Measurements from ENCODE around the gene ZNRD2. TPM values are rescaled to one million over a fixed set of nuclear protein-coding genes. Genes with fewer than 3 reads are reported as not detected.

ZNRD2 gene
- total and polyA plus RNA-seq, 8 donors = 21.7 to 55.7 (median 50.0) TPM

- intact Hi-C loops (cut with DNase I) = loop anchor here in 1 of 2 donors (10.0 kb wide), 1 partner anchor 52 kb away; the partner anchor contains the start of gene KCNK7
Observed at GRCh38 chr11:65542738-65543390, 27.4 kb upstream of the ZNRD2 start.

DNA sequence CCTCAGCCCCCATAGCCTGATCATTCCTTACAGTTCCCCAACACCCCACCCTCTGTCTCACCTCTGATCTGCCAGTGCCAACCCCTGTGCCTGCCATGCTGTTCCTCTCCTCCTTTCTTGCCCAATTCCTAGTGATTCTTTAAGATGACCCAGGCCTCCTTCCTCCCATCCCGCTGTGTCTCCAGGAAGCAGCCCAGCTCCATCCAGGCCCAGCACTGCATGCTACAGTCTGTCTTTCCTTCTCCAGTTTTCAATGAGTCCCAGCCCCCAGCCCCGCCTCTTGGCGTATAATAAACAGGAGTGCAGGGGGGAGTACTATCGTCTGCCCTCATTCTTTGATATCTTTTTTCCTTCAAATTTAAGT, 24.4 kb upstream of the ZNRD2 start:
- no peak for TF ChIP-seq CTCF (IDR thresholded peaks at IDR 0.05)
- ATAC-seq (no peak), DNase-seq (no peak)
- Histone ChIP-seq H3K4me1 (peaks cover 13 to 30% of the 10 kb centered on the region in 2 donors), H3K36me3 (no peaks in the 10 kb centered on the region), H3K4me3 (peak overlapping the region in 1 of 2 donors; percentile 53), H3K27ac (peak overlapping the region; percentile 48 to 61), H3K27me3 (no peaks in the 10 kb centered on the region), H3K9me3 (no peaks in the 10 kb centered on the region)
- intact Hi-C loops (cut with DNase I) = loop anchor here in 1 of 2 donors (10.0 kb wide), 1 partner anchor 49 kb away; the partner anchor contains the start of gene KCNK7

More at GRCh38 chr11:65542738-65543390, 27.4 kb upstream of the ZNRD2 start:
- H3K4me3 ChIP-seq = no peak overlapping the region
- H3K27me3 ChIP-seq = no peaks in the 10 kb centered on the region
- no peaks in the 10 kb centered on the region for H3K9me3 ChIP-seq
- no peak for DNase-seq
- H3K27ac ChIP-seq = no peak overlapping the region
- H3K4me1 ChIP-seq = peaks cover 13 to 47% of the 10 kb centered on the region in 2 donors
- TF ChIP-seq CTCF (IDR thresholded peaks at IDR 0.05) = no peak
- H3K36me3 ChIP-seq = peaks cover 0 to 19% of the 10 kb centered on the region in 2 donors
- no peak for ATAC-seq

- H3K36me3 ChIP-seq = no peaks in the 10 kb centered on the region
- ATAC-seq (peak; percentile 93), DNase-seq (peak in 3 of 4 donors; percentile 74 to 100 (median 95))
- peaks cover 8 to 27% of the 10 kb centered on the region in 2 donors for H3K4me1 ChIP-seq
- peak overlapping the region; percentile 48 to 61 for H3K27ac ChIP-seq
- H3K27me3 ChIP-seq = no peaks in the 10 kb centered on the region
- no peak for TF ChIP-seq CTCF (IDR thresholded peaks at IDR 0.05)
- intact Hi-C loops (cut with DNase I) = loop anchor here in 1 of 2 donors (10.0 kb wide), 1 partner anchor 48 kb away; the partner anchor contains the start of gene KCNK7
- H3K9me3 ChIP-seq = no peaks in the 10 kb centered on the region
- H3K4me3 ChIP-seq = peak overlapping the region; percentile 25 to 53
Observed at GRCh38 chr11:65546217-65546958, 23.9 kb upstream of the ZNRD2 start.

GRCh38 chr11:65547446-65548125, 22.7 kb upstream of the ZNRD2 start:
- Histone ChIP-seq H3K27ac (no peak overlapping the region), H3K36me3 (no peaks in the 10 kb centered on the region), H3K4me3 (no peak overlapping the region), H3K4me1 (peaks cover 0 to 32% of the 10 kb centered on the region in 2 donors), H3K9me3 (no peaks in the 10 kb centered on the region), H3K27me3 (no peaks in the 10 kb centered on the region)
- TF ChIP-seq CTCF (IDR thresholded peaks at IDR 0.05) = no peak
- ATAC-seq (no peak), DNase-seq (no peak)
- intact Hi-C loops (cut with DNase I) = loop anchor here in 1 of 2 donors (10.0 kb wide), 1 partner anchor 47 kb away; the partner anchor contains the start of gene KCNK7
